Measurements from ENCODE around the gene AP1G2. TPM values are rescaled to one million over a fixed set of nuclear protein-coding genes. Genes with fewer than 3 reads are reported as not detected.

Gene AP1G2
- total RNA-seq, 1 experiment from 2014 or later, result 69.7 TPM

- H2AFZ ChIP-seq (ENCODE audit: low read length), result no peak overlapping the region
- no peak overlapping the region for H3K9ac ChIP-seq (ENCODE audit: low read length)
- H3K9me3 ChIP-seq (ENCODE audit: low read length), result no peaks in the 10 kb centered on the region
- H3K4me1 ChIP-seq (ENCODE audit: insufficient read depth, low read length), result peaks cover 22% of the 10 kb centered on the region
- no TSS peak for BruUV-seq (replicated peaks)
- POLR2A ChIA-PET (ENCODE audit: unreplicated experiment), result no interaction called here
- no peak overlapping the region for H3K4me2 ChIP-seq (ENCODE audit: low read length)
- ATAC-seq, result no peak
- H3K4me3 ChIP-seq (ENCODE audit: low read length), result no peak overlapping the region
- intact Hi-C loops (cut with micrococcal nuclease), result loop anchor here (1.0 kb wide), 1 partner anchor 85 kb away; no protein-coding TSS in a partner anchor
- TF ChIP-seq EZH2phosphoT487 (IDR thresholded peaks at IDR 0.05; ENCODE audit: borderline replicate concordance, low read length) (no peak), CTCF (conservative IDR thresholded peaks at IDR 0.05; ENCODE audit: low read depth, low read length) (peak; percentile 93)
- H3K79me2 ChIP-seq (ENCODE audit: low read length), result peaks cover 17% of the 10 kb centered on the region
- CTCF ChIA-PET, result no interaction called here
- no peaks in the 10 kb centered on the region for H3K27me3 ChIP-seq (ENCODE audit: low read length)
- H3K9me2 ChIP-seq (replicated peaks; ENCODE audit: low read length), result no peaks in the 10 kb centered on the region
- H3K36me3 ChIP-seq (ENCODE audit: low read depth, low read length), result peaks cover 12% of the 10 kb centered on the region
- H3K27ac ChIP-seq (ENCODE audit: low read length), result no peak overlapping the region
- peak; percentile 65 for DNase-seq
- no peaks in the 10 kb centered on the region for H3F3A ChIP-seq (ENCODE audit: low read length, unreplicated experiment)
- H4K20me1 ChIP-seq (ENCODE audit: low read length), result no peaks in the 10 kb centered on the region
These were observed 4.6 kb downstream of the AP1G2 start for GRCh38 chr14:23562822-23563472.

- no peak for TF ChIP-seq EZH2 (IDR thresholded peaks at IDR 0.05; ENCODE audit: low read length, unreplicated experiment)
- TF ChIP-seq CTCF (conservative IDR thresholded peaks at IDR 0.05; ENCODE audit: low read depth, low read length), result peak; percentile 29; the same call in 1 of the 2 replicates
- TF ChIP-seq EZH2phosphoT487 (IDR thresholded peaks at IDR 0.05; ENCODE audit: borderline replicate concordance, low read length), result no peak
These were observed 5.4 kb downstream of the AP1G2 start for GRCh38 chr14:23561873-23562821.

More at GRCh38 chr14:23561873-23562821, 5.4 kb downstream of the AP1G2 start:
- ATAC-seq (peak; percentile 79), DNase-seq (peak; percentile 74)
- no peaks in the 10 kb centered on the region for H4K20me1 ChIP-seq (ENCODE audit: low read length)
- no peaks in the 10 kb centered on the region for H3F3A ChIP-seq (ENCODE audit: low read length, unreplicated experiment)
- no peak overlapping the region for H3K4me3 ChIP-seq (ENCODE audit: low read length)
- H3K9ac ChIP-seq (ENCODE audit: low read length), result no peak overlapping the region; the same call in 1 of the 2 replicates
- intact Hi-C loops (cut with micrococcal nuclease), result loop anchor here (1.0 kb wide), 1 partner anchor 84 kb away; no protein-coding TSS in a partner anchor
- H3K4me2 ChIP-seq (ENCODE audit: low read length), result peak overlapping the region; percentile 34; the same call in 1 of the 2 replicates
- peaks cover 25% of the 10 kb centered on the region for H3K79me2 ChIP-seq (ENCODE audit: low read length)
- ChIA-PET POLR2A (ENCODE audit: unreplicated experiment) (no interaction called here), CTCF (interaction anchor here (0.6 to 0.8 kb wide), 2 partner anchors 18 to 84 kb away, joined by 4 to 6 read pairs; no protein-coding TSS in a partner anchor)
- H2AFZ ChIP-seq (ENCODE audit: low read length), result 0 out of 2 replicates have a peak overlapping the region, but pooled peaks have one; percentile 7
- H3K4me1 ChIP-seq (ENCODE audit: insufficient read depth, low read length), result peaks cover 30% of the 10 kb centered on the region
- H3K9me2 ChIP-seq (replicated peaks; ENCODE audit: low read length), result no peaks in the 10 kb centered on the region
- H3K36me3 ChIP-seq (ENCODE audit: low read depth, low read length), result peaks cover 12% of the 10 kb centered on the region
- H3K27ac ChIP-seq (ENCODE audit: low read length), result peak overlapping the region; percentile 62
- no peaks in the 10 kb centered on the region for H3K9me3 ChIP-seq (ENCODE audit: low read length)
- no peaks in the 10 kb centered on the region for H3K27me3 ChIP-seq (ENCODE audit: low read length)
- no TSS peak for BruUV-seq (replicated peaks)

Measured in PC-3 (cell line).